MCF 10A (cell line): ENCODE results near the gene PRSS27. TPM values are rescaled to one million over a fixed set of nuclear protein-coding genes. Genes with fewer than 3 reads are reported as not detected.

ENCODE experiments used
- BruUV-seq: library from RNA; stranded (reverse); fragments of 400-500 nt; replicated peaks from 2 replicates; lab custom pipeline; 2021; lab: Mats Ljungman, UMichigan
- CTCF ChIA-PET: fragments of 300-600 bp; sonication (Branson Sonifier 250); formaldehyde crosslinking; extraction: SDS; loops from one replicate; lab custom pipeline; 2021; ENCODE audit warnings: antibody characterized with exemption, inconsistent platforms; lab: Yijun Ruan, JAX
- POLR2A ChIA-PET: fragments of 300-600, 350-650 bp; sonication (Branson Sonifier 250); formaldehyde crosslinking; extraction: SDS; loops from one replicate; lab custom pipeline; 2020; ENCODE audit warnings: antibody characterized with exemption, inconsistent platforms; lab: Yijun Ruan, JAX
- DNase-seq: peaks from one replicate; pipeline ENCODE4 v3.0.0-alpha.2; 2018; ENCODE audit not compliant: unreplicated experiment
- H3K27ac Mint-ChIP-seq: one replicate; pipeline ENCODE4 v1.8.0; 2022; ENCODE audit warnings: mild to moderate bottlenecking, low read depth, mixed read lengths; ENCODE audit not compliant: unreplicated experiment
- H3K27me3 Mint-ChIP-seq: one replicate; pipeline ENCODE4 v1.8.0; 2022; ENCODE audit warnings: mixed read lengths; ENCODE audit not compliant: insufficient read depth, unreplicated experiment
- H3K36me3 Mint-ChIP-seq: one replicate; pipeline ENCODE4 v1.8.0; 2022; ENCODE audit warnings: mild to moderate bottlenecking, moderate library complexity, mixed read lengths; ENCODE audit not compliant: insufficient read depth, unreplicated experiment
- H3K4me1 Mint-ChIP-seq: one replicate; pipeline ENCODE4 v1.8.0; 2022; ENCODE audit warnings: mixed read lengths; ENCODE audit not compliant: insufficient read depth, unreplicated experiment
- H3K4me3 Mint-ChIP-seq: one replicate; pipeline ENCODE4 v1.8.0; 2022; ENCODE audit warnings: mild to moderate bottlenecking, moderate library complexity, mixed read lengths; ENCODE audit not compliant: unreplicated experiment
- H3K9me3 Mint-ChIP-seq: one replicate; pipeline ENCODE4 v1.8.0; 2022; ENCODE audit warnings: mixed read lengths; ENCODE audit not compliant: unreplicated experiment
- intact Hi-C: fragments of 100-400 bp; cut with micrococcal nuclease; formaldehyde crosslinking; loops from 2 replicates; pipeline ENCODE4 v1.14.1; 2022
- total RNA-seq: library from RNA; stranded (reverse); gene quantifications from 2 replicates; pipeline ENCODE4 v1.2.3, GENCODE V29; 2022
- TF ChIP-seq, protein P1 (sequence below): fragments of 200-600 bp; IDR thresholded peaks from one replicate; pipeline ENCODE4 v1.8.0; 2022; ENCODE audit warnings: antibody characterized with exemption, mild to moderate bottlenecking; ENCODE audit not compliant: unreplicated experiment

Gene PRSS27
- total RNA-seq, 1 experiment from 2014 or later = 5.8 TPM

DNA sequence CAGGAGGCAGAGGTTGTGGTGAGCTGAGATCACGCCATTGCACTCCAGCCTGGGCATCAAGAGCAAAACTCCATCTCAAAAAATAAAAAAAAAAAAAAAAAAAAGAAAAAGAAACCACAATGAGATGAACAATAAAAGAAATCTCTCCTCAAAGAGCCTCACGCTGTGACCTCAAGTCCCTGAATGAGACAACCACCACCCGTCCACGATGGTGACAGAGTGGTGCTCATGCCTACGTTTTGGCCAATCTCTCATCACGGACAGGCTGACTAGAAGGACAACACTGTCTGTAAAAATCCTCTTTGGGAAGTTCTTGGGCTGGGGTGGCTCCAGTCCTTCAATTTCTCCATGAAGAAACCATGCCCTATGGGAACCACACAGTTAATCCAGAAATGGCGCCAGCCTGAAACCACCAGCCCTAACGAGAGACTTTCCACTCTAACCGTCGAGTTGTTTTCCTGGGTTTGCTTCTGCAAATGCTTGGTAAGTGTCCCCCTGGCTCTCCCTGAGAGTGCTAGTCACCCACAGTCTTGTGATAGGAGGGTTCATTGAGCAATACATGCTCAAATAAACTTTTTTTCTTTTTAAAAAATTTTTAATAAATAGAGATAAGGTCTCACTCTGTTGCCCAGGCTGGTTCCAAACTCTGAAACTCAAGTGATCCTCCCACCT is 15.0 kb upstream of the PRSS27 start:
- Mint-ChIP-seq H3K4me1 (no peaks in the 10 kb centered on the region), H3K27ac (no peak overlapping the region)
- no peak for DNase-seq

GRCh38 chr16:2728034-2728433 is 8.0 kb upstream of the PRSS27 start:
- BruUV-seq = no TSS peak
- H3K36me3 Mint-ChIP-seq = no peaks in the 10 kb centered on the region
- CTCF ChIA-PET = interaction anchor here (0.8 to 1.4 kb wide), 2 partner anchors 12 to 168 kb away, joined by 3 read pairs; no protein-coding TSS in a partner anchor
- peaks cover 4% of the 10 kb centered on the region for H3K4me1 Mint-ChIP-seq
- no peak for DNase-seq
- no peak overlapping the region for H3K4me3 Mint-ChIP-seq
- intact Hi-C loops = no loop called here
- TF ChIP-seq, protein P1, sequence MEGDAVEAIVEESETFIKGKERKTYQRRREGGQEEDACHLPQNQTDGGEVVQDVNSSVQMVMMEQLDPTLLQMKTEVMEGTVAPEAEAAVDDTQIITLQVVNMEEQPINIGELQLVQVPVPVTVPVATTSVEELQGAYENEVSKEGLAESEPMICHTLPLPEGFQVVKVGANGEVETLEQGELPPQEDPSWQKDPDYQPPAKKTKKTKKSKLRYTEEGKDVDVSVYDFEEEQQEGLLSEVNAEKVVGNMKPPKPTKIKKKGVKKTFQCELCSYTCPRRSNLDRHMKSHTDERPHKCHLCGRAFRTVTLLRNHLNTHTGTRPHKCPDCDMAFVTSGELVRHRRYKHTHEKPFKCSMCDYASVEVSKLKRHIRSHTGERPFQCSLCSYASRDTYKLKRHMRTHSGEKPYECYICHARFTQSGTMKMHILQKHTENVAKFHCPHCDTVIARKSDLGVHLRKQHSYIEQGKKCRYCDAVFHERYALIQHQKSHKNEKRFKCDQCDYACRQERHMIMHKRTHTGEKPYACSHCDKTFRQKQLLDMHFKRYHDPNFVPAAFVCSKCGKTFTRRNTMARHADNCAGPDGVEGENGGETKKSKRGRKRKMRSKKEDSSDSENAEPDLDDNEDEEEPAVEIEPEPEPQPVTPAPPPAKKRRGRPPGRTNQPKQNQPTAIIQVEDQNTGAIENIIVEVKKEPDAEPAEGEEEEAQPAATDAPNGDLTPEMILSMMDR = no peak
- no peaks in the 10 kb centered on the region for H3K9me3 Mint-ChIP-seq
- H3K27me3 Mint-ChIP-seq = no peaks in the 10 kb centered on the region
- POLR2A ChIA-PET = interaction anchor here (0.6 to 2.1 kb wide), 4 partner anchors 10 to 41 kb away, joined by 3 to 5 read pairs (median 3); partner anchors contain the start of gene SRRM2
- H3K27ac Mint-ChIP-seq = no peak overlapping the region

More for the DNA sequence above, 15.0 kb upstream of the PRSS27 start:
- intact Hi-C loops = no loop called here
- H3K36me3 Mint-ChIP-seq = no peaks in the 10 kb centered on the region
- H3K9me3 Mint-ChIP-seq = no peaks in the 10 kb centered on the region
- BruUV-seq = no TSS peak
- TF ChIP-seq, protein P1 = no peak
- POLR2A ChIA-PET = no interaction called here
- CTCF ChIA-PET = interaction anchor here (0.6 kb wide), 1 partner anchor 18 kb away, joined by 3 read pairs; no protein-coding TSS in a partner anchor
- H3K27me3 Mint-ChIP-seq = no peaks in the 10 kb centered on the region
- no peak overlapping the region for H3K4me3 Mint-ChIP-seq

GRCh38 chr16:2726923-2727322 is 6.9 kb upstream of the PRSS27 start:
- intact Hi-C loops = no loop called here
- Mint-ChIP-seq H3K27ac (no peak overlapping the region), H3K4me3 (no peak overlapping the region), H3K9me3 (no peaks in the 10 kb centered on the region), H3K4me1 (peaks cover 6% of the 10 kb centered on the region), H3K36me3 (no peaks in the 10 kb centered on the region), H3K27me3 (no peaks in the 10 kb centered on the region)
- ChIA-PET POLR2A (interaction anchor here (0.6 to 2.1 kb wide), 4 partner anchors 11 to 1753 kb away, joined by 3 to 5 read pairs (median 3); partner anchors contain the start of gene SRRM2), CTCF (no interaction called here)
- TF ChIP-seq, protein P1 = no peak
- BruUV-seq = no TSS peak
- no peak for DNase-seq

DNA sequence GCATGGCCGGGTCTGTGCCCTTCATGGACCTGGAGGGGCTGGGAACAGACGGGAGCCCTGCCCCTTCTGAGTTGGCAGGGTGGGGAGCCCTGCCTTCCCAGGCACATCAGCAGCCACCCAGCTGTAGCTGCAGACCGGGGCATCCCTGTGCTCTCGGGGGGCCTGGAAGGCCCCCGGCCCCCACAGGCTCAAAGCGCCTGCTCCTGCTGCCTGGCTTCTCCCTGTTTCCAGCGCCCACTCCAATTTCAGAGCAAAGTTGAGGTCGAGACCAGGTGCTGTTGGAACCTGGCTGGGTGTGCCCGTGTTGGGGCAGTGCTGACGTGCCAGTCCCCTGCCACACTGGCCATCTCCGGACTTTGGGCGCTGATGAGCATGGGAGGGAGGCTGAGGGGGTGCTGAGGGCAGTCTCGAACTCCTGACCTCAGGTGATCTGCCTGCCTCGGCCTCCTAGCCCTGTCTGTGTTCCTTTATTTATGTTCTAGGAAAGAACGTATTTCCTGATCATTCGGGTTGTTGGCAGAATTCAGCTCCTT is 4.9 kb upstream of the PRSS27 start:
- Mint-ChIP-seq H3K9me3 (no peaks in the 10 kb centered on the region), H3K27ac (no peak overlapping the region), H3K4me1 (peaks cover 6% of the 10 kb centered on the region), H3K4me3 (no peak overlapping the region), H3K36me3 (no peaks in the 10 kb centered on the region), H3K27me3 (no peaks in the 10 kb centered on the region)
- TF ChIP-seq, protein P1 = no peak
- intact Hi-C loops = no loop called here
- BruUV-seq = no TSS peak
- no peak for DNase-seq
- CTCF ChIA-PET = interaction anchor here (1.0 kb wide), 1 partner anchor 202 kb away, joined by 3 read pairs; no protein-coding TSS in a partner anchor
- POLR2A ChIA-PET = interaction anchor here (0.8 to 2.7 kb wide), 3 partner anchors 28 to 143 kb away, joined by 3 to 9 read pairs (median 7); partner anchors contain the start of gene SRRM2
